K562 (cell line): Measurements from ENCODE around the gene KIF20A. TPM values are rescaled to one million over a fixed set of nuclear protein-coding genes. Genes with fewer than 3 reads are reported as not detected.

ENCODE experiments used
- ATAC-seq: fragments of 200-7000 bp; cut with Tn5 transposase; 3 replicates; pipeline ENCODE4 v1.9.1; 2020; ENCODE audit warnings: moderate library complexity
- BruUV-seq: library from RNA; stranded (reverse); fragments of 400-500 nt; replicated peaks from 2 replicates; lab custom pipeline; 2021; lab: Mats Ljungman, UMichigan
- CTCF ChIA-PET: fragments of 300-600 bp; formaldehyde crosslinking; extraction: SDS; loops from one replicate; lab custom pipeline; 2021; ENCODE audit warnings: low intra/inter-chr PET ratio; lab: Yijun Ruan, JAX
- POLR2A ChIA-PET: fragments of 300-600, 350-650 bp; sonication (Branson Sonifier 250); formaldehyde crosslinking; extraction: SDS; loops from one replicate; lab custom pipeline; 2021; ENCODE audit warnings: antibody characterized with exemption, inconsistent platforms; lab: Yijun Ruan, JAX
- DNase-seq, 4 experiments: peaks; one replicate each; pipeline versions ENCODE4 v3.0.0 to v3.0.0-alpha.2; 2011 to 2018; ENCODE audit warnings: low spot score in 3 of 4, mixed read lengths in 3 of 4; ENCODE audit errors: extremely low read depth in 1 of 4
- FAIRE-seq: peaks from 2 replicates; lab custom pipeline; 2011; peaks lifted over from hg19 to GRCh38; lab: Jason Lieb, UNC
- H2AFZ ChIP-seq: 2 replicates; pipeline ENCODE4 v1.6.0; 2011; ENCODE audit warnings: low read depth, low read length, control low read depth, inconsistent platforms
- H3K27ac ChIP-seq: fragments of 200-600 bp; 3 replicates; pipeline ENCODE4 v1.8.0; 2011; ENCODE audit warnings: low read depth, mild to moderate bottlenecking, control low read depth, inconsistent platforms, low read length, moderate library complexity, mixed read lengths; ENCODE audit errors: extremely low read depth
- H3K27me3 ChIP-seq, 2 experiments: fragments of 300-600 bp in 1 of 2; 2 replicates in 1 of 2; 3 replicates in 1 of 2; pipeline versions ENCODE4 v1.6.0 to v1.8.0; 2011; ENCODE audit warnings: inconsistent platforms in 2 of 2, low read length in 2 of 2, mild to moderate bottlenecking in 1 of 2, mixed read lengths in 1 of 2, moderate library complexity in 1 of 2; ENCODE audit not compliant: control insufficient read depth in 2 of 2, insufficient read depth in 2 of 2
- H3K36me3 ChIP-seq: fragments of 300-600 bp; 3 replicates; pipeline ENCODE4 v1.8.0; 2011; ENCODE audit warnings: mild to moderate bottlenecking, low read length, inconsistent platforms; ENCODE audit not compliant: control insufficient read depth, insufficient read depth
- H3K4me1 ChIP-seq, 2 experiments: fragments of 200-600 bp in 1 of 2; replicated peaks in 1 of 2; 2 replicates in 1 of 2; 3 replicates in 1 of 2; pipeline versions ENCODE4 v1.5.1 to v1.8.0; 2011; ENCODE audit warnings: inconsistent platforms in 2 of 2, low read length in 2 of 2, mild to moderate bottlenecking in 1 of 2, mixed read lengths in 1 of 2, moderate library complexity in 1 of 2; ENCODE audit not compliant: control insufficient read depth in 2 of 2, insufficient read depth in 2 of 2
- H3K4me2 ChIP-seq: 2 replicates; pipeline ENCODE4 v1.6.1; 2011; ENCODE audit warnings: low read length, control low read depth, inconsistent platforms, mixed read lengths; ENCODE audit not compliant: insufficient read depth
- H3K4me3 ChIP-seq: fragments of 200-600 bp; sonication (generic), shearing (Covaris generic); 2 replicates; pipeline ENCODE4 v1.5.1; 2016; ENCODE audit warnings: control low read depth, inconsistent platforms
- H3K79me2 ChIP-seq: fragments of 200-600 bp; 3 replicates; pipeline ENCODE4 v1.8.0; 2011; ENCODE audit warnings: low read length, inconsistent platforms; ENCODE audit not compliant: control insufficient read depth, insufficient read depth
- H3K9ac ChIP-seq, 2 experiments: 2 replicates each; pipeline versions ENCODE4 v1.6.0 to v1.6.1; 2011; ENCODE audit warnings: low read depth in 2 of 2, low read length in 2 of 2, control low read depth in 1 of 2, inconsistent platforms in 1 of 2, mild to moderate bottlenecking in 1 of 2, mixed read lengths in 1 of 2; ENCODE audit not compliant: insufficient read depth in 1 of 2
- H3K9me1 ChIP-seq: one replicate; pipeline ENCODE4 v1.6.0; 2011; ENCODE audit warnings: inconsistent platforms, mild to moderate bottlenecking, low read length, moderate library complexity; ENCODE audit not compliant: control insufficient read depth, insufficient read depth
- H3K9me3 ChIP-seq: replicated peaks from 2 replicates; pipeline ENCODE4 v1.5.1; 2011; ENCODE audit warnings: low read depth, low read length, inconsistent platforms; ENCODE audit not compliant: control insufficient read depth, insufficient read depth
- H4K20me1 ChIP-seq: replicated peaks from 2 replicates; pipeline ENCODE4 v1.6.1; 2011; ENCODE audit warnings: low read length, inconsistent platforms, mixed read lengths; ENCODE audit not compliant: control insufficient read depth, insufficient read depth
- ATF6 ChIP-seq: sonication (generic); formaldehyde crosslinking; IDR thresholded peaks from 2 replicates; pipeline ENCODE4 v1.4.0; 2020; ENCODE audit warnings: mild to moderate bottlenecking, missing genetic modification reagents
- CTCF ChIP-seq, 3 experiments: IDR thresholded peaks in 2 of 3; conservative IDR thresholded peaks in 1 of 3; 2 replicates each; pipeline ENCODE4 v1.5.1; 2011 to 2012; ENCODE audit warnings: low read length in 3 of 3, mild to moderate bottlenecking in 3 of 3, control low read depth in 2 of 3, improper control_type of control experiment in 1 of 3, inconsistent platforms in 1 of 3, low read depth in 1 of 3, mixed read lengths in 1 of 3, moderate library complexity in 1 of 3; ENCODE audit not compliant: insufficient read depth in 2 of 3
- EP400 ChIP-seq: fragments of 450-650 bp; IDR thresholded peaks from 2 replicates; pipeline ENCODE4 v1.6.1; 2017; ENCODE audit warnings: antibody characterized with exemption, mild to moderate bottlenecking, moderate library complexity
- GMEB1 ChIP-seq: fragments of 250-450 bp; sonication (Bioruptor Pico); IDR thresholded peaks from 2 replicates; pipeline ENCODE4 v1.4.0; 2020; ENCODE audit warnings: mild to moderate bottlenecking
- NR2C2 ChIP-seq, 2 experiments: fragments of 200-800 bp in 1 of 2; sonication (Bioruptor generic) in 1 of 2; sonication (generic) in 1 of 2; formaldehyde crosslinking in 1 of 2; IDR thresholded peaks; 2 replicates each; pipeline versions ENCODE4 v1.6.1 to v1.8.0; 2016 to 2022; ENCODE audit warnings: mild to moderate bottlenecking in 1 of 2, missing compliant biosample characterization in 1 of 2, missing genetic modification characterization in 1 of 2, missing genetic modification reagents in 1 of 2
- WGBS: fragments of 100-300 bp; shearing (Covaris generic); methylation state at CpG from one replicate; pipeline ENCODE4 v1.1.6; 2016; ENCODE audit warnings: low coverage, mixed read lengths; ENCODE audit not compliant: insufficient coverage; ENCODE audit errors: missing lambda C conversion rate; 5-methylcytosine and 5-hydroxymethylcytosine counted together
- in situ Hi-C: fragments of 300-500 bp; cut with MboI; formaldehyde crosslinking; loops from 4 replicates; pipeline ENCODE4 v1.15.0; 2018; ENCODE audit warnings: inconsistent platforms, mixed read lengths
- intact Hi-C: fragments of 100-400 bp; cut with micrococcal nuclease; formaldehyde crosslinking; loops from 2 replicates; pipeline ENCODE4 v1.14.2; 2022
- polyA plus RNA-seq, 8 experiments: library from polyadenylated mRNA; depleted of rRNA in 4 of 8; stranded (reverse) in 5 of 8; unstranded in 3 of 8; fragments of >200 nt; fragmentation: Nextera tagmentation in 2 of 8; fragmentation: Illumina TruSeq in 1 of 8; extraction: Ambion mirVana in 2 of 8; extraction: Trizol in 1 of 8; gene quantifications; 2 replicates each; pipeline versions ENCODE4 v1.2.1 to v1.2.3, GENCODE V29; 2011 to 2014; ENCODE audit warnings: inconsistent platforms in 1 of 8, missing spikeins in 1 of 8
- total RNA-seq, 7 experiments: library from RNA; depleted of rRNA in 6 of 7; stranded (reverse); fragments of >200 nt in 6 of 7; fragmentation: Illumina TruSeq in 2 of 7; extraction: Trizol in 2 of 7; gene quantifications; 2 replicates each; pipeline versions ENCODE4 v1.2.1 to v1.2.3, GENCODE V29; 2011 to 2021; ENCODE audit warnings: low replicate concordance in 1 of 7

The KIF20A gene
- total and polyA plus RNA-seq, 9 of the 15 experiments (the other 6 are each of a cell fraction or from before 2014, with no cell fraction given) = 36.8 to 61.2 (median 55.5) TPM

- TF ChIP-seq ATF6 (CRISPR knock-in tag) (no peak), EP400 (no peak), NR2C2 (CRISPR knock-in tag; IDR thresholded peaks at IDR 0.05) (no peak), NR2C2 (tag; IDR thresholded peaks at IDR 0.05) (no peak)
- TF ChIP-seq, all 486 proteins: peak for 2
Observed at GRCh38 chr5:138230981-138231589, 52.2 kb downstream of the KIF20A start (continued).

GRCh38 chr5:138233280-138233679 lies 54.4 kb downstream of the KIF20A start:
- 5% methylated on average over 2 of the region's 2 CpGs for WGBS
- Histone ChIP-seq H3K4me3 (no peak overlapping the region), H3K9ac (no peak overlapping the region), H3K27ac (no peak overlapping the region), H3K9me1 (no peaks in the 10 kb centered on the region), H3K4me2 (no peak overlapping the region), H3K27me3 (peaks cover 3 to 10% of the 10 kb centered on the region in 2 experiments; a peak in 4 of 5 replicates), H3K79me2 (no peaks in the 10 kb centered on the region), H2AFZ (no peak overlapping the region), H3K9me3 (no peaks in the 10 kb centered on the region), H3K36me3 (no peaks in the 10 kb centered on the region), H3K4me1 (peaks cover 4 to 5% of the 10 kb centered on the region in 2 experiments; a peak in 2 of 5 replicates), H4K20me1 (no peaks in the 10 kb centered on the region)
- DNase-seq = no peak
- ChIA-PET CTCF (no interaction called here), POLR2A (interaction anchor here (1.4 to 2.0 kb wide), 2 partner anchors 7 to 10 kb away, joined by 3 to 8 read pairs; no protein-coding TSS in a partner anchor)
- no peak for FAIRE-seq
- ATAC-seq = no peak
- in situ Hi-C loops = no loop called here
- 0 out of 6 replicates have a peak, but pooled peaks of 1 of the 3 experiments have one; percentile 4 for TF ChIP-seq CTCF (IDR thresholded peaks at IDR 0.05 in 2 of 3, conservative IDR thresholded peaks at IDR 0.05 in 1 of 3; ENCODE audit: insufficient read depth in 2 of 3, low read depth in 1 of 3, low read length in 3 of 3)
- no peak for TF ChIP-seq GMEB1 (CRISPR knock-in tag)
- intact Hi-C loops = no loop called here
- no TSS peak for BruUV-seq
